Type B pancreatic cell (in vitro differentiated cells): ENCODE data around the gene ANKK1. TPM values are rescaled to one million over a fixed set of nuclear protein-coding genes. Genes with fewer than 3 reads are reported as not detected.

ENCODE experiments used
- DNase-seq: peaks from one replicate; pipeline ENCODE4 v3.0.0; 2021; ENCODE audit warnings: mixed read lengths; ENCODE audit not compliant: unreplicated experiment; ENCODE audit errors: extremely low spot score
- H3K27ac Mint-ChIP-seq: 2 replicates; pipeline ENCODE4 v1.8.0; 2021; ENCODE audit warnings: mild to moderate bottlenecking, mixed read lengths
- H3K27me3 Mint-ChIP-seq: 2 replicates; pipeline ENCODE4 v1.8.0; 2021; ENCODE audit warnings: mixed read lengths
- H3K36me3 Mint-ChIP-seq: 2 replicates; pipeline ENCODE4 v1.8.0; 2021; ENCODE audit warnings: mixed read lengths
- H3K4me1 Mint-ChIP-seq: one replicate; pipeline ENCODE4 v1.8.0; 2021; ENCODE audit warnings: mixed read lengths; ENCODE audit not compliant: unreplicated experiment
- H3K4me3 Mint-ChIP-seq: 2 replicates; pipeline ENCODE4 v1.8.0; 2021; ENCODE audit warnings: mild to moderate bottlenecking, mixed read lengths
- H3K9me3 Mint-ChIP-seq: 2 replicates; pipeline ENCODE4 v1.8.0; 2021; ENCODE audit warnings: mixed read lengths
- microRNA-seq: library from miRNA; unstranded; fragments of <30 nt; microRNA quantifications from one replicate; pipeline ENCODE4, GENCODE V29; 2020
- total RNA-seq: library from RNA; stranded (reverse); gene quantifications from 2 replicates; pipeline ENCODE4 v1.2.1, GENCODE V29; 2021; ENCODE audit warnings: low replicate concordance
- TF ChIP-seq, protein P1 (sequence below): fragments of 200-600 bp; sonication (generic); conservative IDR thresholded peaks from 2 replicates; pipeline ENCODE4 v1.5.0; 2021; ENCODE audit warnings: antibody characterized with exemption, mild to moderate bottlenecking

Gene ANKK1
- total RNA-seq, 1 donor from 2014 or later, result 0.53 TPM

DNA sequence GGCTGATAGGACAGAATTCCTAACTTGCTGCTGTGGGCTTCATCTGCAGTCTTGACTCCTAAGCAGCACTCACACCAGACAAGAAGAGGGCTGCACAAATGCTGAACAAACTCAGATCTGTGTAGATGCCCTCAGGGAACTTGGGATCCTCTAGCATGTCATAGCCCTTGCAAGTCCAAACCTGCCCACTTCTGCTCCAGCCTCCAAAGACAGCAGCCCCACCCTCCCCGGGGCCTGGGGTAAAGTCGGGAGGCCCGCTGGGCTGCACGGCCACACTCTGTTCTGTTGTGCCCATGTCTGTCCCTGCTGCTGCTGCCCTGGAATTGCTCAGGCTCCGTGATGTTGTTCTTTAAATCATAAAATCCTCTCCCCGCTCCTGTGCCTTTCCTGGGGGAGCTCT lies 59.4 kb downstream of the ANKK1 start:
- peaks cover 29% of the 10 kb centered on the region for H3K27me3 Mint-ChIP-seq
- no peak overlapping the region for H3K27ac Mint-ChIP-seq
- H3K9me3 Mint-ChIP-seq, result no peaks in the 10 kb centered on the region
- H3K4me3 Mint-ChIP-seq, result no peak overlapping the region
- TF ChIP-seq, protein P1, sequence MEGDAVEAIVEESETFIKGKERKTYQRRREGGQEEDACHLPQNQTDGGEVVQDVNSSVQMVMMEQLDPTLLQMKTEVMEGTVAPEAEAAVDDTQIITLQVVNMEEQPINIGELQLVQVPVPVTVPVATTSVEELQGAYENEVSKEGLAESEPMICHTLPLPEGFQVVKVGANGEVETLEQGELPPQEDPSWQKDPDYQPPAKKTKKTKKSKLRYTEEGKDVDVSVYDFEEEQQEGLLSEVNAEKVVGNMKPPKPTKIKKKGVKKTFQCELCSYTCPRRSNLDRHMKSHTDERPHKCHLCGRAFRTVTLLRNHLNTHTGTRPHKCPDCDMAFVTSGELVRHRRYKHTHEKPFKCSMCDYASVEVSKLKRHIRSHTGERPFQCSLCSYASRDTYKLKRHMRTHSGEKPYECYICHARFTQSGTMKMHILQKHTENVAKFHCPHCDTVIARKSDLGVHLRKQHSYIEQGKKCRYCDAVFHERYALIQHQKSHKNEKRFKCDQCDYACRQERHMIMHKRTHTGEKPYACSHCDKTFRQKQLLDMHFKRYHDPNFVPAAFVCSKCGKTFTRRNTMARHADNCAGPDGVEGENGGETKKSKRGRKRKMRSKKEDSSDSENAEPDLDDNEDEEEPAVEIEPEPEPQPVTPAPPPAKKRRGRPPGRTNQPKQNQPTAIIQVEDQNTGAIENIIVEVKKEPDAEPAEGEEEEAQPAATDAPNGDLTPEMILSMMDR, result no peak
- H3K36me3 Mint-ChIP-seq, result no peaks in the 10 kb centered on the region
- peaks cover 6% of the 10 kb centered on the region for H3K4me1 Mint-ChIP-seq
- no peak for DNase-seq

DNA sequence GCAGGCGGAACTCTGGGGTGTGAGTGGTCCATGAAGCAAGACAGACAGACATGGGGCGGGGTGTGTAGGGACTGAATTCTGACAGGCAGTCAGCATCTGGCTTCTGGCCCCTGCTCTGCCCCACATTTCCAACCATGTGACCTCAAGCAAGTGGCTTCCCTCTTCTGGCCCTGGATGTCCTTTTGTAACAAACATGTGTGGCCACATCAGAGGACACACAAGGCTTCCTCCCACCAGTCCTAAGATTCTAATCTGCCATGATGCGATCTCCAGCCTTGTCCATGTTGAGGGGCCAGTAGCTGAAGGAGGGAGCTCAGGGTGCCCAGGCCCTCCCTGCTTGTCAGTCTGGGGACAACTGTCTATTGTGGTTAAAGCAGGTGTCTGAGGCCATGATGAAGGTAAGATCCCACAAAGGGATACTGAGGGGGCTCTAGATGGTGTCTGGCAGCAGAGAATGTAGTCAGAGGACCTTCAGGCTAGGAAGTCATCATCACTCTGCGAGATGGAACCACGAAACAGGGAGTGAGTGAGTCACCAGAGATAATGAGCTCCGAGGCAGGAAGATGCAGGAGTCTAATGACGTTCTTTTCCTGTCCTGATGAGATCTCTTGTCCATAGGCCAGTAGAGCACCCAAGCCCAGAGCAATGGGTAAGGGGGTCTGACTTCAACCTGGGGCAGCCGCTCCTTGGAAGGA lies 60.2 kb downstream of the ANKK1 start:
- H3K4me3 Mint-ChIP-seq, result no peak overlapping the region
- H3K27me3 Mint-ChIP-seq, result peaks cover 29% of the 10 kb centered on the region
- no peaks in the 10 kb centered on the region for H3K36me3 Mint-ChIP-seq
- H3K27ac Mint-ChIP-seq, result no peak overlapping the region
- DNase-seq, result no peak
- H3K4me1 Mint-ChIP-seq, result peaks cover 6% of the 10 kb centered on the region
- TF ChIP-seq, protein P1, result no peak
- H3K9me3 Mint-ChIP-seq, result no peaks in the 10 kb centered on the region

DNA sequence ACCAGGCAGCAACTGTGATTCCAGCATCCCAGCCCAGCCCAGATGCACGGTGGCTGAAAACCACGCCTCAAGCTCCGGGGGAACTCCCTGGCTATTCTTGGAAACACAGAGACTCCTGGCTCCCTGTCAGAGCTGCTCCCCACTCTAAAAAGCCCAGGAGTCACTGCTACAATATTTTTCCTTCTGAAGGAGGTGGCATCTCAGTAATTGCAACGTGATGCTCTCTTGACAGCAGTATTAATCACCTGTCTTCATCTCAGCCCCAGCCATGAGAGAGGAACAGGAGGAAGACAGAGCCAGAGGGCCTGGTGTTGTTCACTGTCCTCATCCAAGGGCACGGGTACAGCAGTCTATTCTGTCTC lies 60.7 kb downstream of the ANKK1 start:
- Mint-ChIP-seq H3K36me3 (no peaks in the 10 kb centered on the region), H3K9me3 (no peaks in the 10 kb centered on the region), H3K27me3 (peaks cover 30% of the 10 kb centered on the region), H3K4me1 (peaks cover 6% of the 10 kb centered on the region), H3K4me3 (no peak overlapping the region), H3K27ac (no peak overlapping the region)
- DNase-seq, result no peak
- TF ChIP-seq, protein P1, result no peak

DNA sequence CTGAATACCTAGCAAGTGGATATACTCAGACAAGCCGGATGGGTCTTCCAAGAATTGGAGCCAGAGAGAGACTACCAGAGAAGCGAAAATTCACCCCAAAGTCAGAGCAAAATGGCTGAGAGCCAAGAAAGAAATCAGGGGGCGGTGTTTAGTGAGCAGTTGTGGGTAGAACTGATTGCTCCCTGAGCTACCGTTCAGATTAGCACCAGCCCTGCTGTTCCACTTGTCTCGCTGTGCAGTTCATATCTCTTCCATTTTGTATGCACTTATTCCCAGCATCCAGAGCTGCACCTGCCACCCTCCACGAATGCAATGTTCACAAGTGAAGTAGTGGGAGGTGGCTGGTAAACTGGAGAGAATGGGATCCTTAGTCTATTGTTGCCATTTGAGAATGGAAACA lies 62.2 kb downstream of the ANKK1 start:
- TF ChIP-seq, protein P1, result no peak
- H3K4me3 Mint-ChIP-seq, result no peak overlapping the region
- no peak overlapping the region for H3K27ac Mint-ChIP-seq
- peaks cover 35% of the 10 kb centered on the region for H3K27me3 Mint-ChIP-seq
- no peaks in the 10 kb centered on the region for H3K36me3 Mint-ChIP-seq
- no peak for DNase-seq
- H3K4me1 Mint-ChIP-seq, result peaks cover 6% of the 10 kb centered on the region
- no peaks in the 10 kb centered on the region for H3K9me3 Mint-ChIP-seq

Small RNA genes lying within 50 kb of the gene (microRNA-seq; reads per million reads assigned to microRNA genes)
- not detected for gene MIR4301

Other genes with a start within 250 kb of the ANKK1 start
- 17.8 and 27.6 TPM in 2 replicates for gene TTC12, start 73.2 kb upstream of the ANKK1 start, total RNA-seq
- 0.50 and 3.7 TPM in 2 replicates for gene DRD2, start 87.6 kb downstream of the ANKK1 start, total RNA-seq